Endometrial microvascular endothelial cells (primary cell): ENCODE measurements around the gene ACTL8. TPM values are rescaled to one million over a fixed set of nuclear protein-coding genes. Genes with fewer than 3 reads are reported as not detected.
"Not testable (repeated sequence)": the region's sequence is repeated elsewhere in the genome, so short reads cannot be mapped to it uniquely, and the experiment has no call there.

ENCODE experiments used
- in situ Hi-C: cut with HindIII; loops from 2 replicates; pipeline ENCODE4 v1.10.0; 2017; ENCODE audit warnings: low sequenced_read_pairs, low pct_unique_long_range_greater_than_20kb; ENCODE audit errors: inconsistent ontology term
- total RNA-seq: library from RNA; depleted of rRNA; stranded (reverse); fragments of >200 nt; gene quantifications from one replicate; pipeline ENCODE4 v1.2.3, GENCODE V29; 2015; ENCODE audit errors: inconsistent ontology term

ACTL8 gene
- total RNA-seq, 1 donor from 2014 or later = not detected

GRCh38 chr1:17733661-17734060 is 21.5 kb upstream of the ACTL8 start:
- in situ Hi-C loops = no loop called here

- in situ Hi-C loops = no loop called here
Measured at GRCh38 chr1:17734609-17735008, 20.5 kb upstream of the ACTL8 start.

GRCh38 chr1:17735348-17735747 is 19.8 kb upstream of the ACTL8 start:
- in situ Hi-C loops = no loop called here

- in situ Hi-C loops = no loop called here
Measured at GRCh38 chr1:17735793-17736192, 19.3 kb upstream of the ACTL8 start.

GRCh38 chr1:17736625-17737024 is 18.5 kb upstream of the ACTL8 start:
- in situ Hi-C loops = no loop called here

GRCh38 chr1:17739050-17739449 is 16.1 kb upstream of the ACTL8 start:
- in situ Hi-C loops = no loop called here

- in situ Hi-C loops = no loop called here
Measured at GRCh38 chr1:17741052-17741451, 14.1 kb upstream of the ACTL8 start.

- in situ Hi-C loops = no loop called here
Measured at GRCh38 chr1:17742583-17742982, 12.6 kb upstream of the ACTL8 start.

- in situ Hi-C loops = no loop called here
Measured at GRCh38 chr1:17743008-17743647, 12.0 kb upstream of the ACTL8 start.

- in situ Hi-C loops = no loop called here
Measured at GRCh38 chr1:17743925-17744324, 11.2 kb upstream of the ACTL8 start.

GRCh38 chr1:17744666-17745478 is 10.3 kb upstream of the ACTL8 start:
- in situ Hi-C loops = no loop called here

- in situ Hi-C loops = no loop called here
Measured at GRCh38 chr1:17745479-17745955, 9.6 kb upstream of the ACTL8 start.

GRCh38 chr1:17746281-17746680 is 8.9 kb upstream of the ACTL8 start:
- in situ Hi-C loops = not testable (repeated sequence)

- in situ Hi-C loops = no loop called here
Measured at GRCh38 chr1:17746920-17747319, 8.2 kb upstream of the ACTL8 start.

- in situ Hi-C loops = no loop called here
Measured at GRCh38 chr1:17750333-17750732, 4.8 kb upstream of the ACTL8 start.

- in situ Hi-C loops = no loop called here
Measured at GRCh38 chr1:17752356-17752755, 2.8 kb upstream of the ACTL8 start.

GRCh38 chr1:17757426-17757825 is 2.3 kb downstream of the ACTL8 start:
- in situ Hi-C loops = no loop called here

- in situ Hi-C loops = no loop called here
Measured at GRCh38 chr1:17759114-17759513, 4.0 kb downstream of the ACTL8 start.

- in situ Hi-C loops = no loop called here
Measured at GRCh38 chr1:17762313-17762712, 7.2 kb downstream of the ACTL8 start.

- in situ Hi-C loops = no loop called here
Measured at GRCh38 chr1:17763417-17763816, 8.3 kb downstream of the ACTL8 start.
